HG03460 (cell line): ENCODE results near the gene PDCD1.
"Not testable (repeated sequence)": the region's sequence is repeated elsewhere in the genome, so short reads cannot be mapped to it uniquely, and the experiment has no call there.

ENCODE experiments used
- ATAC-seq: cut with Tn5 transposase; IDR thresholded peaks from one replicate; pipeline ENCODE4 v1.9.1; 2021; ENCODE audit not compliant: unreplicated experiment

Gene PDCD1

GRCh38 chr2:241879326-241879725 lies 20.6 kb upstream of the PDCD1 start:
- ATAC-seq, result no peak

GRCh38 chr2:241877989-241878970 lies 19.6 kb upstream of the PDCD1 start:
- no peak for ATAC-seq

- no peak for ATAC-seq
These were observed 18.5 kb upstream of the PDCD1 start for GRCh38 chr2:241877197-241877685.

GRCh38 chr2:241876528-241877196 lies 18.0 kb upstream of the PDCD1 start:
- ATAC-seq, result no peak

GRCh38 chr2:241875754-241876527 lies 17.2 kb upstream of the PDCD1 start:
- not testable (repeated sequence) for ATAC-seq

- ATAC-seq, result no peak
These were observed 15.7 kb upstream of the PDCD1 start for GRCh38 chr2:241874277-241874925.

- ATAC-seq, result no peak
These were observed 15.1 kb upstream of the PDCD1 start for GRCh38 chr2:241873803-241874110.

- no peak for ATAC-seq
These were observed 14.5 kb upstream of the PDCD1 start for GRCh38 chr2:241873081-241873802.

- no peak for ATAC-seq
These were observed 13.6 kb upstream of the PDCD1 start for GRCh38 chr2:241872313-241872642.

GRCh38 chr2:241871538-241872312 lies 13.0 kb upstream of the PDCD1 start:
- no peak for ATAC-seq

- no peak for ATAC-seq
These were observed 12.2 kb upstream of the PDCD1 start for GRCh38 chr2:241870611-241871537.

- no peak for ATAC-seq
These were observed 11.4 kb upstream of the PDCD1 start for GRCh38 chr2:241870081-241870541.

- ATAC-seq, result no peak
These were observed 10.6 kb upstream of the PDCD1 start, which contains the start of gene RTP5 for GRCh38 chr2:241869087-241869961. Gene RTP5, plus strand, starts transcription at chr2:241869729. Its CDS starts 28 bp downstream, at chr2:241869757.

- ATAC-seq, result no peak
These were observed 10.0 kb upstream of the PDCD1 start for GRCh38 chr2:241868661-241869081.

- no peak for ATAC-seq
These were observed 9.2 kb upstream of the PDCD1 start for GRCh38 chr2:241867776-241868420.

GRCh38 chr2:241866790-241867645 lies 8.3 kb upstream of the PDCD1 start:
- no peak for ATAC-seq
